Spleen (tissue), 11 donors: ENCODE measurements around the gene LRRK1. TPM values are rescaled to one million over a fixed set of nuclear protein-coding genes. Genes with fewer than 3 reads are reported as not detected.
A peak's percentile ranks its signal among the peaks of the same experiment; 100 is the strongest.

ENCODE experiments used
- DNase-seq: peaks from one replicate; pipeline ENCODE4 v3.0.0-alpha.2; 2020
- H3K27ac ChIP-seq, 8 donors: fragments of 200-600 bp; sonication (generic) in 7 of 8; 1 replicate in 4 of 8; 2 replicates in 4 of 8; pipeline versions ENCODE4 v1.5.0 to v1.8.0; 2016 to 2021; ENCODE audit warnings: inconsistent platforms in 4 of 8, mild to moderate bottlenecking in 4 of 8, moderate library complexity in 1 of 8
- H3K27me3 ChIP-seq, 7 donors: fragments of 200-600 bp; sonication (generic) in 6 of 7; replicated peaks in 1 of 7; 1 replicate in 4 of 7; 2 replicates in 3 of 7; pipeline versions ENCODE4 v1.5.0 to v1.8.0; 2016 to 2021; ENCODE audit warnings: inconsistent platforms in 3 of 7, mild to moderate bottlenecking in 1 of 7
- H3K36me3 ChIP-seq, 6 donors: fragments of 200-600 bp; sonication (generic) in 5 of 6; 1 replicate in 4 of 6; 2 replicates in 2 of 6; pipeline versions ENCODE4 v1.5.0 to v1.8.0; 2016 to 2021; ENCODE audit warnings: inconsistent platforms in 2 of 6
- H3K4me1 ChIP-seq, 6 donors: fragments of 200-600 bp; sonication (generic) in 5 of 6; 1 replicate in 3 of 6; 2 replicates in 3 of 6; pipeline versions ENCODE4 v1.5.0 to v1.8.0; 2016 to 2021; ENCODE audit warnings: inconsistent platforms in 3 of 6
- H3K4me3 ChIP-seq, 8 donors: fragments of 200-600 bp; sonication (generic) in 7 of 8; 1 replicate in 4 of 8; 2 replicates in 4 of 8; pipeline versions ENCODE4 v1.5.0 to v1.8.0; 2016 to 2021; ENCODE audit warnings: inconsistent platforms in 4 of 8, mild to moderate bottlenecking in 4 of 8, moderate library complexity in 2 of 8
- H3K9me3 ChIP-seq, 8 donors: fragments of 200-600 bp; sonication (generic) in 7 of 8; 1 replicate in 4 of 8; 2 replicates in 4 of 8; pipeline versions ENCODE4 v1.5.0 to v1.8.0; 2016 to 2021; ENCODE audit warnings: inconsistent platforms in 4 of 8
- CTCF ChIP-seq, 11 experiments: fragments of 200-600 bp in 7 of 11; fragments of 450-650 bp in 4 of 11; sonication (generic) in 4 of 11; IDR thresholded peaks in 8 of 11; conservative IDR thresholded peaks in 3 of 11; 1 replicate in 7 of 11; 2 replicates in 4 of 11; pipeline versions ENCODE4 v1.4.0 to v1.8.0; 2016 to 2021; ENCODE audit warnings: antibody characterized with exemption in 11 of 11, inconsistent platforms in 4 of 11, mild to moderate bottlenecking in 1 of 11
- POLR2A ChIP-seq, 3 donors: fragments of 450-650 bp; IDR thresholded peaks; one replicate each; pipeline ENCODE4 v1.5.1; 2017; ENCODE audit warnings: antibody characterized with exemption in 3 of 3, mild to moderate bottlenecking in 1 of 3
- POLR2AphosphoS5 ChIP-seq, 3 donors: sonication (generic); formaldehyde crosslinking; IDR thresholded peaks; one replicate each; pipeline ENCODE4 v1.5.1; 2017; ENCODE audit warnings: antibody characterized with exemption in 3 of 3
- WGBS, 5 donors: extraction: QIAGEN DNeasy Blood & Tissue Kit in 3 of 5; methylation state at CpG; one replicate each; pipeline versions ENCODE4 v1.1.5 to v1.1.7; 2013 to 2018; 5-methylcytosine and 5-hydroxymethylcytosine counted together
- intact Hi-C: fragments of 100-400 bp; cut with DNase I; formaldehyde crosslinking; loops from one replicate; pipeline ENCODE4 v1.15.0; 2023; ENCODE audit warnings: low total_unique reads
- polyA plus RNA-seq, 3 donors: library from polyadenylated mRNA; stranded (reverse); fragments of 200-250 nt; gene quantifications; one replicate each; pipeline ENCODE4 v1.2.1, GENCODE V29; 2013
- total RNA-seq, 7 donors: library from RNA; depleted of rRNA in 3 of 7; stranded (reverse); fragments of >200 nt in 3 of 7; fragmentation: NEBNext Ultra II Directional in 4 of 7; extraction: Animal tissue kit (Norgen Biotek cat#: 25700) in 4 of 7; gene quantifications; one replicate each; pipeline versions ENCODE4 v1.1.0 to v1.2.1, GENCODE V29; 2016 to 2021
- donor health status: healthy with polysubstance abuse.
- donor health status: DM: no; HTN: no; CAD: no; lungs with moderate emphysema.
- donor health status: DM: no; HTN: no; CAD: no.
- donor health status: Bipolar disorder and iron deficiency.
- donor health status: healthy.
- donor health status: DM: no; HTN: no; CAD: no.
- donor health status: DM: yes; HTN: yes; CAD: no.

LRRK1 gene
- total and polyA plus RNA-seq, 10 donors: 12.0 to 60.2 (median 48.8) TPM

DNA sequence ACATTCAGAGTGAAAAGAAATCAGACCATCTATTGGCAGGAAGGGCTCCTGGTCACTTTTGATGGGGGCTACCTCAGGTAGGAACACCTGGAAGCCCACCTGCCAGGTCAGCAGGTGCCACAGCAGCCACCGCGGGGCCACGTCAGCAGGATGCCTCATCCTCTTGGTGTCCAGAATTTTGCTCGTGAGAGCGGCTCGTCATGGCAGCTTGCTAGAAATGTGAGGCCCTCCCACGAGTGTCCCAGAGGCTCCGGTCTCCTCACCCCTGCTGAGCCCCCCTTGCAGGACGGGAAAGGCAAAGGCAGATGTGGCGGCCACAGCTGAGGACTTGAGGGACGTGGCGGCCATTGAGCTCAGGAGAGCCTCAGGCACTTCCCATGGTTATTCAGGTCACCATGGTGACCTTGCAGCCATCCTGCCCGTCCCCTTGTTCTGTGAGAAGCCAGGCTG lies 129.4 kb downstream of the LRRK1 start:
- Histone ChIP-seq H3K27ac (no peak overlapping the region), H3K9me3 (no peaks in the 10 kb centered on the region), H3K36me3 (peaks cover 0 to 100% (median 67%) of the 10 kb centered on the region in 6 donors), H3K27me3 (no peaks in the 10 kb centered on the region), H3K4me3 (no peak overlapping the region), H3K4me1 (peaks cover 0 to 23% (median 4%) of the 10 kb centered on the region in 6 donors)
- WGBS, 5 donors: 88 to 92% (median 90%) methylated on average over 13 of the region's 13 CpGs
- intact Hi-C loops: no loop called here
- no peak for TF ChIP-seq POLR2A (IDR thresholded peaks at IDR 0.05)
- TF ChIP-seq POLR2AphosphoS5 (IDR thresholded peaks at IDR 0.05): peak in 1 of 3 donors; percentile 8
- peak; percentile 61 for DNase-seq

- peak; percentile 45 for DNase-seq
- Histone ChIP-seq H3K4me3 (no peak overlapping the region), H3K4me1 (peaks cover 0 to 20% (median 4%) of the 10 kb centered on the region in 6 donors), H3K27me3 (no peaks in the 10 kb centered on the region), H3K36me3 (peaks cover 0 to 100% (median 67%) of the 10 kb centered on the region in 6 donors), H3K9me3 (no peaks in the 10 kb centered on the region), H3K27ac (no peak overlapping the region)
- TF ChIP-seq POLR2A (IDR thresholded peaks at IDR 0.05) (no peak), CTCF (IDR thresholded peaks at IDR 0.05 in 8 of 11, conservative IDR thresholded peaks at IDR 0.05 in 3 of 11) (no peak), POLR2AphosphoS5 (IDR thresholded peaks at IDR 0.05) (no peak)
- WGBS, 5 donors: 89 to 95% (median 93%) methylated on average over 9 to 11 of the region's 11 CpGs
- intact Hi-C loops: no loop called here
Measured at GRCh38 chr15:101049282-101049681, 130.1 kb downstream of the LRRK1 start.

DNA sequence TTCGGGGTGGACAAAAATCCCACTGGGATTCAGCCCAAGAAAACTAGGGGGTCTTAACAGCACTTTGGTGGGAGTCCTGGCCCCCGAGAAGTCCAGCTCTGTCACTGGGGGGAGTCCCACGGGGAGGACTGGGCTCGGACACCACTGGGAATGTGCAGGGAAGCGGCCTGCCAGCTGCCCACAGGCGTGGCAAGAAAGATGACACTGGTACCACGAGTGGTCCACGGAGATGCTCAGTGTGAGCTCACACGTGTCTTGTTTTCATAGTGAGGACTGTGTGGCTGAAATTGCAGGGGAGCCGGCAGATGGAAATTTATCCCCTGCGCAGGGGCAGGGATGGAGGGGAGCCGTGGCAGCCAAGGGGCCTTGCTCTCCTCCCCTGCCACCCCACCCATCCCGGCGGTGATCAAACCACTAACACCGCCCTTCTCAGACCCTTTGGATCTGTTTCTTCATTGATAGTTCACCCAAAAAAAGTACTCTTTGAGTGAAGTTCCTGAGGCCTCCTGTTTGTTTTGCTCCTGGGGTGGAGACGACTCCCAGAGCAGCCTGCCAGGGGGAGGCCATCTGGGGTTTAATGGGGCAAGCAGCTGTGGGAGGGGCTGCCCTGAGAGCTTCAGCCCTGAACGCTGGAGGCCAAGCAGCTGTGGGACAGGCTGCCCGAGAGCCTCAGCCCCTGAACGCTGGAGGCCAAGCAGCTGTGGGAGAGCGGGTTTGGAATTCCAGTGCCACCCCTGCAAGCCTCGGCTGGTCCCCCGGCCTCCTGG lies 130.9 kb downstream of the LRRK1 start:
- intact Hi-C loops: no loop called here
- Histone ChIP-seq H3K27me3 (no peaks in the 10 kb centered on the region), H3K27ac (no peak overlapping the region), H3K9me3 (no peaks in the 10 kb centered on the region), H3K4me1 (peaks cover 0 to 18% (median 4%) of the 10 kb centered on the region in 6 donors), H3K36me3 (peaks cover 0 to 100% (median 68%) of the 10 kb centered on the region in 6 donors), H3K4me3 (no peak overlapping the region)
- no peak for TF ChIP-seq CTCF (IDR thresholded peaks at IDR 0.05 in 8 of 11, conservative IDR thresholded peaks at IDR 0.05 in 3 of 11)
- TF ChIP-seq POLR2A (IDR thresholded peaks at IDR 0.05): no peak
- no peak for TF ChIP-seq POLR2AphosphoS5 (IDR thresholded peaks at IDR 0.05)
- DNase-seq: peak; percentile 56
- WGBS, 5 donors: 87 to 93% (median 90%) methylated on average over 16 to 22 of the region's 22 CpGs

DNA sequence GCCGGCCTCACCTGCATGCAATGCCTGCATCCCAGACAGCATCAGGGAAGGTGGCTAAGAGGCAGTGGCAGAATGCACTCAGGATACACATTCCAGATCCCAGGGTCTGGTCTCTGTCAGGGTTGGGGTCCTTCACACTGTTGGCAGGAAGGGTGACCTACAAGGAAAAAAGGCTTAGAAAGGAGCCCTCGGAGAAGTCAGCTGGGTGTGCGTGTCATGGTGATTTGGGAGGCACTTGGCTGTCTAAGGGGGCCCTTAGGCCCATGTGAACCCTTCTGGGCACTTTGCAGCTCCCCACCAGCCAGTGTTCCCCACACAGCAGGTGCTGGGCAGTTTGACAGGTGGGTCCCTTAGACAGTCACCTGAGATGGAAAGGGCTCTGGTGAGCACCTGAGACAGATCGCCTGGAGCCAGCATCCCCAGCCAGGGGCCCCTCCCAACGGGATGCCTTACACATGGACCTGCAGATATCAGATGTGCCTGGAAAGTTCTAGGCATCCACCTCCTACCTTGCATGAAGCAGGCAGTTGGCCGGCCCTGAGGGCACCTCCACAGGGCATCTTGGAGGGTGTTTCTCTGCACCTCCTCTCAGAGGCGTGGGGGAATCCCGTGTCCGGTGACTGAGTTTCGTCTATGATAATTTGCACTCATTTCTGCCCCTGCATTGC lies 131.6 kb downstream of the LRRK1 start:
- Histone ChIP-seq H3K9me3 (no peaks in the 10 kb centered on the region), H3K27ac (no peak overlapping the region), H3K27me3 (no peaks in the 10 kb centered on the region), H3K36me3 (peaks cover 0 to 100% (median 75%) of the 10 kb centered on the region in 6 donors), H3K4me1 (peaks cover 0 to 18% (median 4%) of the 10 kb centered on the region in 6 donors), H3K4me3 (no peak overlapping the region)
- 78 to 91% (median 85%) methylated on average over 6 to 10 of the region's 10 CpGs for WGBS, 5 donors
- intact Hi-C loops: no loop called here
- TF ChIP-seq POLR2AphosphoS5 (IDR thresholded peaks at IDR 0.05) (no peak), POLR2A (IDR thresholded peaks at IDR 0.05) (no peak)
- peak; percentile 45 for DNase-seq
